ENCODE measurements around the gene CLEC1B.

GRCh38 chr12:10048526-10048925 is 49.6 kb upstream of the CLEC1B start:
- TF ChIP-seq, protein P1, sequence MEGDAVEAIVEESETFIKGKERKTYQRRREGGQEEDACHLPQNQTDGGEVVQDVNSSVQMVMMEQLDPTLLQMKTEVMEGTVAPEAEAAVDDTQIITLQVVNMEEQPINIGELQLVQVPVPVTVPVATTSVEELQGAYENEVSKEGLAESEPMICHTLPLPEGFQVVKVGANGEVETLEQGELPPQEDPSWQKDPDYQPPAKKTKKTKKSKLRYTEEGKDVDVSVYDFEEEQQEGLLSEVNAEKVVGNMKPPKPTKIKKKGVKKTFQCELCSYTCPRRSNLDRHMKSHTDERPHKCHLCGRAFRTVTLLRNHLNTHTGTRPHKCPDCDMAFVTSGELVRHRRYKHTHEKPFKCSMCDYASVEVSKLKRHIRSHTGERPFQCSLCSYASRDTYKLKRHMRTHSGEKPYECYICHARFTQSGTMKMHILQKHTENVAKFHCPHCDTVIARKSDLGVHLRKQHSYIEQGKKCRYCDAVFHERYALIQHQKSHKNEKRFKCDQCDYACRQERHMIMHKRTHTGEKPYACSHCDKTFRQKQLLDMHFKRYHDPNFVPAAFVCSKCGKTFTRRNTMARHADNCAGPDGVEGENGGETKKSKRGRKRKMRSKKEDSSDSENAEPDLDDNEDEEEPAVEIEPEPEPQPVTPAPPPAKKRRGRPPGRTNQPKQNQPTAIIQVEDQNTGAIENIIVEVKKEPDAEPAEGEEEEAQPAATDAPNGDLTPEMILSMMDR (IDR thresholded peaks at IDR 0.05; ENCODE audit: extremely low read depth in 1 of 2, insufficient read depth in 1 of 2, low read depth in 1 of 2, low read length in 2 of 2), result no peak
- TF ChIP-seq POLR2AphosphoS5 (IDR thresholded peaks at IDR 0.05; ENCODE audit: insufficient read depth, low read depth, low read length) (no peak), POLR2A (IDR thresholded peaks at IDR 0.05; ENCODE audit: low read depth, low read length) (no peak)
